Measurements from ENCODE around the gene MRPS17. TPM values are rescaled to one million over a fixed set of nuclear protein-coding genes. Genes with fewer than 3 reads are reported as not detected.

Gene MRPS17
- total and polyA plus RNA-seq, 11 donors: 14.8 to 28.1 (median 19.0) TPM

GRCh38 chr7:55970561-55970960 lies 18.9 kb downstream of the MRPS17 start:
- Histone ChIP-seq H3K4me1 (peaks cover 0 to 67% (median 14%) of the 10 kb centered on the region in 12 donors), H3K27ac (peak overlapping the region; percentile 54 to 86 (median 79)), H3K4me3 (no peak overlapping the region), H3K27me3 (no peaks in the 10 kb centered on the region), H3K36me3 (peaks cover 0 to 12% (median 3%) of the 10 kb centered on the region in 9 donors), H3K9me3 (no peaks in the 10 kb centered on the region)
- WGBS, 4 donors: 59 to 71% (median 69%) methylated on average over 7 of the region's 7 CpGs
- no peak for TF ChIP-seq POLR2A (IDR thresholded peaks at IDR 0.05)
- no peak for TF ChIP-seq CTCF (IDR thresholded peaks at IDR 0.05)
- DNase-seq (peak in 1 of 5 donors; percentile 17), ATAC-seq (peak; percentile 33 to 79 (median 54))
- intact Hi-C loops (cut with DNase I): loop anchor here in 1 of 10 donors (10.0 kb wide), 1 partner anchor 104 kb away; no protein-coding TSS in a partner anchor

- Histone ChIP-seq H3K9me3 (no peaks in the 10 kb centered on the region), H3K4me1 (peaks cover 0 to 68% (median 10%) of the 10 kb centered on the region in 12 donors), H3K4me3 (peak overlapping the region in 5 of 12 donors; percentile 2 to 26 (median 20)), H3K36me3 (peaks cover 0 to 12% (median 3%) of the 10 kb centered on the region in 9 donors), H3K27me3 (no peaks in the 10 kb centered on the region), H3K27ac (peak overlapping the region; percentile 54 to 86 (median 79))
- ATAC-seq (peak; percentile 68 to 87 (median 80)), DNase-seq (peak in 4 of 5 donors; percentile 33 to 52 (median 40))
- WGBS, 4 donors: 47 to 63% (median 54%) methylated on average over 8 of the region's 8 CpGs
- intact Hi-C loops (cut with DNase I): loop anchor here in 1 of 10 donors (10.0 kb wide), 1 partner anchor 104 kb away; no protein-coding TSS in a partner anchor
- TF ChIP-seq CTCF (IDR thresholded peaks at IDR 0.05): no peak
- peak in 1 of 2 donors; percentile 28 for TF ChIP-seq POLR2A (IDR thresholded peaks at IDR 0.05)
Observed at GRCh38 chr7:55970978-55971377, 19.3 kb downstream of the MRPS17 start.

- Histone ChIP-seq H3K27me3 (no peaks in the 10 kb centered on the region), H3K36me3 (peaks cover 0 to 14% (median 9%) of the 10 kb centered on the region in 9 donors), H3K4me1 (peaks cover 0 to 69% (median 18%) of the 10 kb centered on the region in 12 donors), H3K9me3 (no peaks in the 10 kb centered on the region), H3K4me3 (no peak overlapping the region), H3K27ac (peak overlapping the region in 4 of 12 donors; percentile 15 to 76 (median 33))
- intact Hi-C loops (cut with DNase I): loop anchor here in 1 of 10 donors (10.0 kb wide), 1 partner anchor 101 kb away; no protein-coding TSS in a partner anchor
- TF ChIP-seq POLR2A (IDR thresholded peaks at IDR 0.05) (no peak), CTCF (IDR thresholded peaks at IDR 0.05) (no peak)
- DNase-seq: no peak
- 72 to 89% (median 82%) methylated on average over 7 of the region's 7 CpGs for WGBS, 4 donors
- no peak for ATAC-seq
Observed at GRCh38 chr7:55973747-55974250, 22.1 kb downstream of the MRPS17 start.

- Histone ChIP-seq H3K4me3 (no peak overlapping the region), H3K36me3 (peaks cover 0 to 35% (median 32%) of the 10 kb centered on the region in 9 donors), H3K4me1 (peaks cover 0 to 49% (median 14%) of the 10 kb centered on the region in 12 donors), H3K27me3 (no peaks in the 10 kb centered on the region), H3K27ac (peak overlapping the region; percentile 4 to 84 (median 68)), H3K9me3 (no peaks in the 10 kb centered on the region)
- TF ChIP-seq CTCF (IDR thresholded peaks at IDR 0.05) (no peak), POLR2A (IDR thresholded peaks at IDR 0.05) (no peak)
- WGBS, 4 donors: 44 to 55% (median 50%) methylated on average over 7 of the region's 7 CpGs
- ATAC-seq (peak; percentile 85 to 91 (median 90)), DNase-seq (no peak)
- intact Hi-C loops (cut with DNase I): loop anchor here in 2 of 10 donors (5.0 to 10.0 kb wide), 2 partner anchors 76 to 99 kb away; partner anchors contain the start of genes CCT6A (in 1 of the 2) and PSPH (in 1 of the 2)
Observed at GRCh38 chr7:55975988-55976633, 24.4 kb downstream of the MRPS17 start.

All from heart left ventricle (tissue), 16 donors.